Chondrocyte (in vitro differentiated cells): ENCODE measurements around the gene FAM24A. TPM values are rescaled to one million over a fixed set of nuclear protein-coding genes. Genes with fewer than 3 reads are reported as not detected.

Experiments
- DNase-seq: peaks from one replicate; pipeline ENCODE4 v3.0.0; 2021; ENCODE audit warnings: mixed read lengths, low spot score
- H3K27ac Mint-ChIP-seq: one replicate; pipeline ENCODE4 v1.8.0; 2021; ENCODE audit warnings: mild to moderate bottlenecking, moderate library complexity, mixed read lengths; ENCODE audit not compliant: unreplicated experiment
- H3K27me3 Mint-ChIP-seq: 2 replicates; pipeline ENCODE4 v1.8.0; 2021; ENCODE audit warnings: low read depth, mixed read lengths
- H3K36me3 Mint-ChIP-seq: 2 replicates; pipeline ENCODE4 v1.8.0; 2021; ENCODE audit warnings: low read depth, mixed read lengths
- H3K4me1 Mint-ChIP-seq: 2 replicates; pipeline ENCODE4 v1.8.0; 2021; ENCODE audit warnings: low read depth, mild to moderate bottlenecking, mixed read lengths
- H3K4me3 Mint-ChIP-seq: one replicate; pipeline ENCODE4 v1.8.0; 2021; ENCODE audit warnings: mild to moderate bottlenecking, moderate library complexity, mixed read lengths; ENCODE audit not compliant: unreplicated experiment
- H3K9me3 Mint-ChIP-seq: 2 replicates; pipeline ENCODE4 v1.8.0; 2021; ENCODE audit warnings: low read depth, mixed read lengths
- CTCF ChIP-seq: fragments of 200-600 bp; sonication (generic); IDR thresholded peaks from 2 replicates; pipeline ENCODE4 v1.5.0; 2021; ENCODE audit warnings: antibody characterized with exemption, mild to moderate bottlenecking, moderate library complexity
- total RNA-seq: library from RNA; stranded (reverse); gene quantifications from 3 replicates; pipeline ENCODE4 v1.2.1, GENCODE V29; 2021

Gene FAM24A
- total RNA-seq, 1 donor from 2014 or later = not detected

GRCh38 chr10:122957474-122957873 lies 47.1 kb downstream of the FAM24A start:
- Mint-ChIP-seq H3K27me3 (no peaks in the 10 kb centered on the region), H3K4me3 (no peak overlapping the region), H3K9me3 (no peaks in the 10 kb centered on the region), H3K4me1 (peaks cover 24% of the 10 kb centered on the region), H3K27ac (no peak overlapping the region), H3K36me3 (no peaks in the 10 kb centered on the region)
- no peak for DNase-seq
- no peak for TF ChIP-seq CTCF

- Mint-ChIP-seq H3K36me3 (peaks cover 2% of the 10 kb centered on the region), H3K4me1 (no peaks in the 10 kb centered on the region), H3K27ac (no peak overlapping the region), H3K4me3 (no peak overlapping the region), H3K27me3 (no peaks in the 10 kb centered on the region), H3K9me3 (peaks cover 26% of the 10 kb centered on the region)
- no peak for TF ChIP-seq CTCF
- DNase-seq = no peak
These were observed 52.0 kb downstream of the FAM24A start for GRCh38 chr10:122962405-122962804.

Other genes with a start within 250 kb of the FAM24A start
- gene C10orf120, start 210.8 kb upstream of the FAM24A start, total RNA-seq = not detected in 3 replicates
- not detected in 3 replicates for gene CUZD1, start 64.8 kb upstream of the FAM24A start, total RNA-seq
- not detected in 3 replicates for gene FAM24B, start 31.0 kb upstream of the FAM24A start, total RNA-seq
- 11.7 to 15.2 TPM (median 12.5 TPM) in 3 replicates for gene C10orf88, start 43.6 kb downstream of the FAM24A start, total RNA-seq
- gene PSTK, start 69.8 kb downstream of the FAM24A start, total RNA-seq = 4.2 to 5.6 TPM (median 5.1 TPM) in 3 replicates
- gene IKZF5, start 98.2 kb downstream of the FAM24A start, total RNA-seq = 8.5 to 15.2 TPM (median 9.6 TPM) in 3 replicates
- gene ACADSB, start 98.4 kb downstream of the FAM24A start, total RNA-seq = 11.8 to 17.6 TPM (median 13.1 TPM) in 3 replicates
- gene HMX3, start 225.4 kb downstream of the FAM24A start, total RNA-seq = not detected in 3 replicates
- not detected in 3 replicates for gene HMX2, start 237.5 kb downstream of the FAM24A start, total RNA-seq
- 69.8 to 74.1 TPM (median 71.9 TPM) in 3 replicates for gene BUB3, start 243.8 kb downstream of the FAM24A start, total RNA-seq